Right lobe of liver (tissue), 4 donors: Measurements from ENCODE around the gene FAAH.

Experiments used
- POLR2A ChIP-seq: fragments of 450-650 bp; IDR thresholded peaks from one replicate; pipeline ENCODE4 v1.6.1; 2017; ENCODE audit warnings: antibody characterized with exemption, mild to moderate bottlenecking
- TF ChIP-seq, protein P1 (sequence below), 4 donors: fragments of 200-600 bp in 3 of 4; fragments of 450-650 bp in 1 of 4; IDR thresholded peaks; one replicate each; pipeline versions ENCODE4 v1.5.1 to v1.8.0; 2016 to 2022; ENCODE audit warnings: antibody characterized with exemption in 4 of 4, mild to moderate bottlenecking in 2 of 4
- donor health status: DM: no; HTN: no; CAD: no.
- donor health status: DM: no; HTN: no; CAD: no.
- donor health status: DM: no; HTN: yes; CAD: no.

DNA sequence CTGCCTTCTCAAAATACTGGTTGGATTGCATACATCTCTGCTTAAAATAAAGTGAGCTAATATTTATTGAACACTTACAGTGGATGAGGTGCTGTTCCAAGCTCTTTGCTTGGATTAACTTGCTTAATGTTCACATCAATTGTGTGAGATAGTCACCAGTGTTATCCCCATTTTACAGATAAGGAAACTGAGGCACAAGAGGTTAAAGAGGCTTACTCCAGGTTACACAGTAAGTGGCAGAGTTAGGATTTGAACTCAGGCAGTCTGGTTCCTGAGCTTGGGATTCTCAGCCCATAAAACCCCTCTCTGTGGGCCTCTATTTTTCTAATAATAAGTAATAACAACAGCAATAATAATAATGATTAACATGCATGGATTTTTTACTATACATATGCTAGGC, 13.6 kb upstream of the FAAH start:
- TF ChIP-seq, protein P1, sequence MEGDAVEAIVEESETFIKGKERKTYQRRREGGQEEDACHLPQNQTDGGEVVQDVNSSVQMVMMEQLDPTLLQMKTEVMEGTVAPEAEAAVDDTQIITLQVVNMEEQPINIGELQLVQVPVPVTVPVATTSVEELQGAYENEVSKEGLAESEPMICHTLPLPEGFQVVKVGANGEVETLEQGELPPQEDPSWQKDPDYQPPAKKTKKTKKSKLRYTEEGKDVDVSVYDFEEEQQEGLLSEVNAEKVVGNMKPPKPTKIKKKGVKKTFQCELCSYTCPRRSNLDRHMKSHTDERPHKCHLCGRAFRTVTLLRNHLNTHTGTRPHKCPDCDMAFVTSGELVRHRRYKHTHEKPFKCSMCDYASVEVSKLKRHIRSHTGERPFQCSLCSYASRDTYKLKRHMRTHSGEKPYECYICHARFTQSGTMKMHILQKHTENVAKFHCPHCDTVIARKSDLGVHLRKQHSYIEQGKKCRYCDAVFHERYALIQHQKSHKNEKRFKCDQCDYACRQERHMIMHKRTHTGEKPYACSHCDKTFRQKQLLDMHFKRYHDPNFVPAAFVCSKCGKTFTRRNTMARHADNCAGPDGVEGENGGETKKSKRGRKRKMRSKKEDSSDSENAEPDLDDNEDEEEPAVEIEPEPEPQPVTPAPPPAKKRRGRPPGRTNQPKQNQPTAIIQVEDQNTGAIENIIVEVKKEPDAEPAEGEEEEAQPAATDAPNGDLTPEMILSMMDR (IDR thresholded peaks at IDR 0.05), result no peak
- TF ChIP-seq POLR2A, result no peak
